Mesothelial cell of epicardium (in vitro differentiated cells): ENCODE data around the gene YARS1. TPM values are rescaled to one million over a fixed set of nuclear protein-coding genes. Genes with fewer than 3 reads are reported as not detected.
A peak's percentile ranks its signal among the peaks of the same experiment; 100 is the strongest.

ENCODE experiments used
- DNase-seq, 2 experiments: peaks; one replicate each; pipeline ENCODE4 v3.0.0; 2021; ENCODE audit warnings: low spot score in 2 of 2; ENCODE audit not compliant: unreplicated experiment in 2 of 2
- H3K27ac Mint-ChIP-seq: 2 replicates; pipeline ENCODE4 v1.8.0; 2021; ENCODE audit warnings: mixed read lengths
- H3K27me3 Mint-ChIP-seq: 2 replicates; pipeline ENCODE4 v1.8.0; 2021; ENCODE audit warnings: low read depth, mixed read lengths
- H3K36me3 Mint-ChIP-seq: 2 replicates; pipeline ENCODE4 v1.8.0; 2021; ENCODE audit warnings: mixed read lengths
- H3K4me1 Mint-ChIP-seq: 2 replicates; pipeline ENCODE4 v1.8.0; 2021; ENCODE audit warnings: mixed read lengths
- H3K4me3 Mint-ChIP-seq: 2 replicates; pipeline ENCODE4 v1.8.0; 2021; ENCODE audit warnings: mild to moderate bottlenecking, moderate library complexity, mixed read lengths
- H3K9me3 Mint-ChIP-seq: 2 replicates; pipeline ENCODE4 v1.8.0; 2021; ENCODE audit warnings: mixed read lengths
- CTCF ChIP-seq: fragments of 200-600 bp; sonication (generic); IDR thresholded peaks from one replicate; pipeline ENCODE4 v1.5.0; 2021; ENCODE audit warnings: antibody characterized with exemption; ENCODE audit not compliant: unreplicated experiment
- total RNA-seq: library from RNA; stranded (reverse); gene quantifications from 3 replicates; pipeline ENCODE4 v1.2.1, GENCODE V29; 2021

YARS1 gene
- total RNA-seq, 1 donor from 2014 or later: 101 TPM

GRCh38 chr1:32749332-32749731, 67.8 kb downstream of the YARS1 start:
- Mint-ChIP-seq H3K27me3 (no peaks in the 10 kb centered on the region), H3K36me3 (no peaks in the 10 kb centered on the region), H3K4me1 (peaks cover 9% of the 10 kb centered on the region), H3K4me3 (no peak overlapping the region), H3K9me3 (no peaks in the 10 kb centered on the region), H3K27ac (no peak overlapping the region)
- TF ChIP-seq CTCF: no peak
- no peak for DNase-seq

- Mint-ChIP-seq H3K27me3 (no peaks in the 10 kb centered on the region), H3K9me3 (no peaks in the 10 kb centered on the region), H3K36me3 (no peaks in the 10 kb centered on the region), H3K27ac (no peak overlapping the region), H3K4me1 (peaks cover 13% of the 10 kb centered on the region), H3K4me3 (no peak overlapping the region)
- DNase-seq: no peak
- no peak for TF ChIP-seq CTCF
Observed at GRCh38 chr1:32748926-32749325, 68.2 kb downstream of the YARS1 start.

DNA sequence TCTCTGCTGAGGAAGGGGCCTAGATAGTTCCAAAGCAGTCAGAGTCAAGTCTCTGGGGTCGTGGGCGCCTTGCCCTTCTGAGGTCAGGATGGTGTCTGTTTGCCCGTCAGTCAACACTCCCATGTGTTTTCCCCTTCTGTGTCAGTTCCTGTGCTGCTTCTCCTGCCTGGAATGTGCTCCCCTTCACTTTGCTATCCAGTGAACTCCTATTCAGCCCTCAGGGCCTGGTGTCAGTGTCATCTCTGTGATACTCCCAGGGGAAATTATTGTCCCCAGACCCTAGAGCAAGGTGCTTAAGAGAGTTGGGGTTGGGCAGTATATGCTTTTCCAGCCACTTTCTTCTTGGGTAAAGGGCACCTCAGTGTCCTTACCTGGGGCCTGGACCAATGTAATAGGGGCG, 68.8 kb downstream of the YARS1 start:
- no peak for DNase-seq
- no peak overlapping the region for H3K4me3 Mint-ChIP-seq

GRCh38 chr1:32746130-32746529, 71.0 kb downstream of the YARS1 start:
- Mint-ChIP-seq H3K27ac (peak overlapping the region; percentile 28), H3K9me3 (no peaks in the 10 kb centered on the region), H3K36me3 (no peaks in the 10 kb centered on the region), H3K27me3 (no peaks in the 10 kb centered on the region), H3K4me1 (peaks cover 25% of the 10 kb centered on the region), H3K4me3 (no peak overlapping the region)
- DNase-seq: no peak
- no peak for TF ChIP-seq CTCF

More for the DNA sequence above, 68.8 kb downstream of the YARS1 start:
- H3K9me3 Mint-ChIP-seq: no peaks in the 10 kb centered on the region
- no peak for TF ChIP-seq CTCF
- H3K27ac Mint-ChIP-seq: peak overlapping the region; percentile 43
- no peaks in the 10 kb centered on the region for H3K27me3 Mint-ChIP-seq
- no peaks in the 10 kb centered on the region for H3K36me3 Mint-ChIP-seq
- peaks cover 17% of the 10 kb centered on the region for H3K4me1 Mint-ChIP-seq

- Mint-ChIP-seq H3K36me3 (no peaks in the 10 kb centered on the region), H3K27ac (peak overlapping the region; percentile 79), H3K9me3 (no peaks in the 10 kb centered on the region), H3K4me1 (peaks cover 32% of the 10 kb centered on the region), H3K4me3 (peak overlapping the region; percentile 80), H3K27me3 (no peaks in the 10 kb centered on the region)
- DNase-seq: no peak
- no peak for TF ChIP-seq CTCF
Observed at GRCh38 chr1:32744071-32744425, 73.1 kb downstream of the YARS1 start.
